NCI-H1417 treated with DMSO at 0.1 percent for 48 hours (cell line): Measurements from ENCODE around the gene PROSER2.
"Not testable (repeated sequence)": the region's sequence is repeated elsewhere in the genome, so short reads cannot be mapped to it uniquely, and the experiment has no call there.

Experiments
- DNase-seq: peaks from one replicate; lab custom pipeline; 2025; lab: John Stamatoyannopoulos, UW

PROSER2 gene

GRCh38 chr10:11835704-11836103 lies 12.5 kb downstream of the PROSER2 start:
- DNase-seq = no peak

DNA sequence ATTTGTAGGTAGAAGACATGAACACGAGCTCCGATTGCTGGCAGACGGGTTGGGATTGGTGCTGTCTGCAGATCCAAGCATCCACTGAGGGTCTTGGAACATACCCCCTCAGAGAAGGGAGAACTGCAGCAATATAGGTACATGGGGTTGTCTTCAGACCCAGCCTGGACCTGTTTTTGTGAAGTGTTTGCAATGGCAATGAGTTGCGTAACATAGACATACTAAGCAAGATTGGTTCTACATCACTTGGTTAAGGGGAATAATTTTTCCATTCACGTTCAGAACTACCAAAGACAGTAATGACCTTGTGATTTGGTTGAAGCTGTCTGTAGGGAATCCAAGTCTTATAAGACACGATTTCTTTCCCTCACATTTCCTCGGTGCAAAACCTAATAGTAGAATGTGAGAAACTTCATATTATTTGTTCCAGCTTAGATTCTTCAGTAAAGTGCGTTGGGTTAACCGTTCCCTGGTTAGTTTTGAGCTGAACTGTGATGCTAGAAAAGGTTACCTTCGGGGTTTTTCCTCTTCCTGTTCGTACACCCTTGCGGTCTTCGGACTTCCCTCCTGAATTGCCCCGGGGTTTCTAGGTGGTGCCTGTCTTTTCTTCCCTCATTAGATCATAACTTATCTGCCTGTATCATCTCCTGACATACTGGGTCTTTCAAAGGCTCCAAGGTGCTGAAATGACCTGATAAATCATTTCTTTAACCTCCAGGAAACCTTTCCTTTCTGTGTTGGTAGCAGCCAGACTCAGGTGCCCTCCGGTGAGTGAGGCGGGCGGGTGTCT lies 14.4 kb downstream of the PROSER2 start:
- no peak for DNase-seq

GRCh38 chr10:11838298-11838852 lies 15.2 kb downstream of the PROSER2 start:
- DNase-seq = no peak

DNA sequence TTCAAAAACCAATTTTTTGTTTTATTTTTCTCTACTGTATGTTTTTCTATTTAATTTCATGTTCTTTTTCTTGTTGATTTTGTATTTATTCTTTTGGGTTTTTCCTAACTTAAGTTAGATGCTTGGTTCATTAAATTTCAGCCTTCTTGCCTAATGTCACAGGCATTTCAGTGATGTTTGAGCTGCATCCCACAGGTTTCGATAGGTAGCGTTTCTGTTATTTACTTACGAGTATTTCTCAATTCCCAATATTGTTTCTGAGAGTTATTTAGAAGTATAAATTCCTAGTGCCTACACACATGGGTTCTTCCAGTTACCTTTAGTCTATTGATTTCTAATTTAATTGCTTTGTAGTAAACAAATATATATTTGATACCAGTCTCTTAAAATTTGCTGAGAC lies 18.2 kb downstream of the PROSER2 start:
- DNase-seq = no peak

DNA sequence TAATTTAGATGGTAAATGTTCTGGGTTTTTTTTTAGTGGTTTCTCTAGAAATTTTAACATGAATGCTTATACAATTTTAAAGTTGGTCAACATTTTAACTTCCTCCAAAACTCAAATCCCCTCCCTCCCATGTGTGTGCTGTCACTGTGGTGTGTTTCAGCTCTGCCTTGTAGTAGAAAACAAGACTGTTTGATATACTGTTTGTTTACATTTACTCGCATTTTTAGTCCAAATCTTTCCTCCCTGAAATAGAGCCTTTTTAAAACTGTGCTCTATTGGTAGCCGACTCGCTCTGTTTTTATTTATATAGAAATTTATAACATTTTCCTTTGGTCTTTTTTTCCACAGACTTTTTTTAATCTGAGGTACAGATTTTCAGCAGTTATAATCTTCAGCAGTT lies 19.3 kb downstream of the PROSER2 start:
- no peak for DNase-seq

- DNase-seq = no peak
Observed at GRCh38 chr10:11845113-11845512, 22.0 kb downstream of the PROSER2 start.

GRCh38 chr10:11846542-11846941 lies 23.4 kb downstream of the PROSER2 start:
- no peak for DNase-seq

GRCh38 chr10:11849277-11849676 lies 26.1 kb downstream of the PROSER2 start:
- DNase-seq = no peak

GRCh38 chr10:11849911-11850310 lies 26.8 kb downstream of the PROSER2 start:
- no peak for DNase-seq

GRCh38 chr10:11851910-11852309 lies 28.8 kb downstream of the PROSER2 start:
- no peak for DNase-seq

- not testable (repeated sequence) for DNase-seq
Observed at GRCh38 chr10:11852637-11853036, 29.5 kb downstream of the PROSER2 start.

GRCh38 chr10:11853468-11853867 lies 30.3 kb downstream of the PROSER2 start:
- no peak for DNase-seq

DNA sequence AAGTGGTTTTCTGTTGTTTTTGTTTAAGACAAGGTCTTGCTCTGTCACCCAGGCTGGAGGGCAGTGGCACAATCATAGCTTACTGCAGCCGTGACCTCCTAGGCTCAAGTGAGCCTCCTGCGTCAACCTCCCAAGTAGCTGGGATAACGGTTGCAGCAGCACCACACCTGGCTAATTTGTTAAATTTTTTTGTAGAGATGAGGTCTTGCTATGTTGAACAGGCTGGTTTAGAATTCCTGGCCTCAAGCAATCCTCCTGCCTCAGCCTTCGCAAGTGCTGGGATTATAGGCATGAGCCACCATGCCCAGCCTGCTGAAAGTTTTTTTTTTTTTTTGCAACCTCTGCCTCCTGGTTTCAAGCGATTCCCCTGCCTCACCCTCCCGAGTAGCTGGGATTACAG lies 31.1 kb downstream of the PROSER2 start:
- no peak for DNase-seq

DNA sequence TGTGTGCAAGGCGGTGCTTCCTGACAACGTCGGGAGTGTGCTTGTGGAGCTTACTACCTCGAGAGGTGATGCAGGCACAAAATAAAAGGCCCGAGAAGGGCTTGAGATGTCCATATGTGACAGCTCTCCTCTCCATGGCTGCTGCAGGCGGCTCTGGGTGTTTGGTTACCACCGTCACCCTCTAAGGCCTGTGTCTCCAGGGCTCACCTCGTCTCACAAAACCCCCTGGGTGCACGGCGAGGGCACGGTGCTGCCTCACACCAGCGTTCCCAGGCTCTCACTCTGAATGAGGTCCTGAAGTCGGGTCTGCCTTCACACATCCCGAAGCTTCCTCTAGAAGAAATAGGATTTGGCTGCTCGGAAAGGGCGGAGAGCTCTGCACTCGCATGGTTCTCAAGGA lies 32.9 kb downstream of the PROSER2 start:
- DNase-seq = no peak

DNA sequence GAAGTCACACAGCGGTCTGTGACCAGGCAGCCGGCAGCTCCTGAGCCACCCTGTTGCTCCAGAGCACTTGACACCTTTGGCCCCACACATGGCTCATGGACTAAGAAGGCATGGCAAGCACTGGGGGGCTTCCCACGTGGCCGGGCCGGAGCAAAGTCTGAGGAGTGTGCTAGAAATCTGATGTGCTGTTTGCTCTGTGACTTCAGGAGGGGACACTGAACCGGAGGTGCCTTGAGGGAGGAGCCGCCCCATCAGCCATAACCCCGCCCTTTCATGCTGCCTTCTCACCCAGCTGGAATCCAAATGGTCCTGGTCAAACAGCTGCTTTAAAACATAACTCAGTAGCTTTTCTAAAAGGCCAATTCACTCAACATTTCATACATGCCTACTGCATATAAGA lies 33.5 kb downstream of the PROSER2 start:
- DNase-seq = no peak

DNA sequence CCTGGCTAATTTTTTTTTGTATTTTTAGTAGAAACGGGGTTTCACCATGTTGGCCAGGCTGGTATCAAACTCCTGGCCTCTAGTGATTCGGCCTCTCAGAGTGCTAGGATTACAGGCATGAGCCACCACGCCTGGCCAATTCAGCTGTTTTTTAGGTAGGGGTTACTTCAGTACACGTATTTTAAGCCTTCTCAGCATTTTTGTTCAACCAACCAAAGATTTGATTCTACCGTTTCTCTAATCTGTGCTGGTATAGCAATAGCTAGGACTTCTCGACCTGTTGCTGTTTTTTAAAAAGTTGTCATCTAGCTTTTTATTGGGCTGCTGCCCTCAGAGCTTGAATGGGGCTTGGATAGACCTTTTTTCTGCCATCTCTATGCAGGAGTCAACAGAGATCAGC lies 34.9 kb downstream of the PROSER2 start:
- DNase-seq = no peak

- no peak for DNase-seq
Observed at GRCh38 chr10:11861341-11861740, 38.2 kb downstream of the PROSER2 start.

DNA sequence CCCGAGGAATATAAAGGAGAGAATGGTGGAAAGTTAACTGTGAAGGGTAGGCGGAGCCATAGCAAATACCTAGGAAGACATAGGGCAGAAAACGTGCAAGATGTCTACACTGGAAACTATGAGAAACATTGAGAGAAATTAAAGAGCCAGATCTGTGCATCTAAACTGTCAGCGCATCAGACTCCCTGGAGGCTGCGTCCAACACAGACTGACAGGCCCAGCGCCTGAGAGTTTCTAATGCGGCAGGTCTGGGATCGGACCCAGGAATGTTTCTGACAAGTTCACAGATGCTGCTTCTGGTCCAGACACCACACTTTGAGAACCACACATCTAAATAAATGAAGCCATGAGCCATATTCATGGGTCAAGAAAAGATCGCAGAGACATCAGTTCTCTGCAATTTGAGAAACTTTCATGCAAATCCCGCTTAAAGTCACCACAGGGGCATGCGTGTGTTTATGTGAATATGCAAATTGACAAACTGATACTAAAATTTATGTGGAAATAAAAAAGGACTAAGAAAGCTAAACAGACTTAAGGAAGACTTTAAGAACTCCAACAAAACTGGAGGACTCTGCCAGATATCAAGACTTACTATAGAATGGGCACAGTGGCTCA lies 38.8 kb downstream of the PROSER2 start:
- DNase-seq = no peak

DNA sequence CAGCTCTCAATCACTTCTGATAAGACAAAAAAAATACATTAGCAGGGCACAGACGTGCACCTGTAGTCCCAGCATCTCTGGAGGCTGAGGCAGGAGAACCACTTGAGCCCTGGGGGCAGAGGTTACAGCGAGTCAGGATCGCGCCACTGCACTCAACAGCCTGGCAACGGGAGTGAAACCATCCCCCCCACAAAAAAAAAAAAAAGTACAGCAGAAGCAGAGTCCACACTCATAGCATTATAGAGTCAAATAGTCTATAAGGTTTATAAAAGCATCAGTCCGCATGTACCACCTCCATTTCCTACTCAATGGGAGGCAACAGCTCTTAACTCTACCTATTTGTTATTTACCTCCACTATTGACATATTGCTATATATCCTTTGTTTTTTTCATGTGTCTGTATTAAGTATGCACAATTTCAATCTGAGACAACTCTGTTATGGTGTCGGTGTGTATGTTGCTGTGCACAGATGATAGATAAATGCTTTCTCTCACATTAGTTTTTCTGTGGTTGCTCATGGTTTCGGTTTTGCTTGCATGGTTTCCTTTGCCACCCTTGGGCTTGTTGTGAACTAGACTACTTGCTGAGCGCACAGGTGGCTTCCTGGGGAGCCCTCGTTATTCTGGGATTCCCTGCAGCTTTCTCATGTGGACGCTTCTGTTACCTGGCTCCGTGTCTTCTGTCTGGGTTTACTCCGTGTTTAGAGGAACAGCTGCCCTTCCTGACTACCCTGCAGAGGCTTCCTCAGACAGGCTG lies 40.4 kb downstream of the PROSER2 start:
- DNase-seq = peak; percentile 32

DNA sequence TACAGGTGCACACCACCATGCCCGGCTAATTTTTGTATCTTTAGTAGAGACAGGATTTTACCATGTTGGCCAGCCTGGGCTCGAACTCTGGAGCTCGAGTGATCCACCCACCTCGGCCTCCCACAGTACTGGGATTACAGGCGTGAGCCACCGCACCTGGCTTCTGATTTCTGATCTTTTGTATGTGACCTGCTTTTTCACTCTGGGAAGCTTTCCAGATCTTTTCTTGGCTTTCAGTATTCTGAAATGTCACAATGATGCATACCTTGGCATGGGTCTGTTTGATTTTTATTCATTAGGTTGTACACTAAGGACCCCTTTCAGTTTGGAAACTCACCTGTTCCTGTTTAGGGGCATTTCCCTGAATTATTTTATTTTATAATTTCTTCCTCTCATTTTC lies 41.6 kb downstream of the PROSER2 start:
- no peak for DNase-seq

- DNase-seq = no peak
Observed at GRCh38 chr10:11865561-11865960, 42.4 kb downstream of the PROSER2 start.

- DNase-seq = no peak
Observed at GRCh38 chr10:11866199-11866925, 43.2 kb downstream of the PROSER2 start.
